WI38 (cell line): Measurements from ENCODE around the gene KRTAP10-12.

ENCODE experiments used
- H3K4me3 ChIP-seq: 2 replicates; pipeline ENCODE4 v1.5.1; 2011; ENCODE audit warnings: low read depth, mild to moderate bottlenecking, control low read depth, low read length
- TF ChIP-seq, protein P1 (sequence below): IDR thresholded peaks from 2 replicates; pipeline ENCODE4 v1.5.1; 2012; ENCODE audit warnings: low read depth, mild to moderate bottlenecking, control low read depth, low read length

KRTAP10-12 gene

GRCh38 chr21:44664691-44665090 is 32.3 kb upstream of the KRTAP10-12 start:
- no peak overlapping the region for H3K4me3 ChIP-seq
- TF ChIP-seq, protein P1, sequence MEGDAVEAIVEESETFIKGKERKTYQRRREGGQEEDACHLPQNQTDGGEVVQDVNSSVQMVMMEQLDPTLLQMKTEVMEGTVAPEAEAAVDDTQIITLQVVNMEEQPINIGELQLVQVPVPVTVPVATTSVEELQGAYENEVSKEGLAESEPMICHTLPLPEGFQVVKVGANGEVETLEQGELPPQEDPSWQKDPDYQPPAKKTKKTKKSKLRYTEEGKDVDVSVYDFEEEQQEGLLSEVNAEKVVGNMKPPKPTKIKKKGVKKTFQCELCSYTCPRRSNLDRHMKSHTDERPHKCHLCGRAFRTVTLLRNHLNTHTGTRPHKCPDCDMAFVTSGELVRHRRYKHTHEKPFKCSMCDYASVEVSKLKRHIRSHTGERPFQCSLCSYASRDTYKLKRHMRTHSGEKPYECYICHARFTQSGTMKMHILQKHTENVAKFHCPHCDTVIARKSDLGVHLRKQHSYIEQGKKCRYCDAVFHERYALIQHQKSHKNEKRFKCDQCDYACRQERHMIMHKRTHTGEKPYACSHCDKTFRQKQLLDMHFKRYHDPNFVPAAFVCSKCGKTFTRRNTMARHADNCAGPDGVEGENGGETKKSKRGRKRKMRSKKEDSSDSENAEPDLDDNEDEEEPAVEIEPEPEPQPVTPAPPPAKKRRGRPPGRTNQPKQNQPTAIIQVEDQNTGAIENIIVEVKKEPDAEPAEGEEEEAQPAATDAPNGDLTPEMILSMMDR, result no peak

GRCh38 chr21:44666401-44667320 is 30.3 kb upstream of the KRTAP10-12 start, which contains the start of gene KRTAP12-2:
TSS of gene KRTAP12-2 (minus strand) at chr21:44666927. CDS start at chr21:44666886, 41 bp downstream.
- TF ChIP-seq, protein P1, result no peak
- H3K4me3 ChIP-seq, result no peak within 1 kb of the TSS

GRCh38 chr21:44667612-44668011 is 29.4 kb upstream of the KRTAP10-12 start:
- no peak overlapping the region for H3K4me3 ChIP-seq
- TF ChIP-seq, protein P1, result no peak

DNA sequence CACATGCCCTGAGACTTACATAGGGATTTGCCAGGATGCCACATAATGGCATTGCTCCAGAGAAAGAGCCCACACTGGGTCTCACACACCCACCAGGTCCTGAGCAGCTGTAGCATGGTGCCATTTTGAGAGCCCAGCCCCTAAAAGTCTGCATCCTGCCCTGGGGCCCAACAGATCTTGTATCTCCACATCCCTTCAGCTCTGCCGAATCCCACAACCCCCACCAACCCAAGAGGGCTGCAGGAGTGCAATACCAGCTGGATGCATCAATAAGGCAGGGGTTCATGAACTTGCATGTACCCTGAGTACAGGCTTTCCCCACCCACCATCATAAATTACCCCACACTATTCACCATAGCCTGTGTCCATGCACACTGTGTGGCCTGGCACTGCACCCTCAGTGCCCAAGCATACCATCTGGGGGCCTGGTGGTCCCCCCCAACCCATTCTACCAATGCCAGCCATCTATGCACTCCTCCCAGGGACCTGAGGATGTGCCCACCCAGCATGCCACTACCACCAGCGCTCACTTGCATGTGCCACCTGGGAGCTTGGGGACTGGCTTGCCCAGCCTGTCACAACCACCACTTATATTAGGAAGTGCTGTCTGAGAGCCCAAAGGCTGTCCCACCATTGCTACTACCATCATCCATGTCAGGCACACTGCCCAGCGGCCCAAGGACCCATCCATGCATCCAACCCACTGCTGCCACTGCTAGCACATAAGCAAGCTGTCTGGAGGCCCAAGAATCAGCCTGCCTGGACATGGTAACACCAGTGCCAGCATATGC is 26.1 kb upstream of the KRTAP10-12 start:
- no peak overlapping the region for H3K4me3 ChIP-seq
- TF ChIP-seq, protein P1, result no peak

DNA sequence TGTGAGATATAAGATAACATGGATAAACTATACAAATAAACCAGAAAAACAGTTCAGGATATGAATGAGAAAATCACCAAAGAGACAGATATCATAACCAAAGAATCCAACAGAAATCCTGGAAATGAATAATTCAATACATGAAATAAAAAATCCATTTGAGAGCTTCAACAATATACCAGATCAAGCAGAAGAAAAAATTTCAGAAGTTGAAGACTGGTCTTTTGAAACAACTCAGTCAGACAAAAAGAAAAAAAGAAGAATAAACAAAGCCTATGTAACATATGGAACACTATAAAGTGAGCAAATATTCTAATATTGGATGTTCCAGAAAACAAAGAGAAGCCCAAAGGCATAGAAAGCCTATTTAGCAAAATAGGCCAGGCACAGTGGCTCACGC is 25.1 kb upstream of the KRTAP10-12 start:
- no peak overlapping the region for H3K4me3 ChIP-seq
- TF ChIP-seq, protein P1, result no peak

DNA sequence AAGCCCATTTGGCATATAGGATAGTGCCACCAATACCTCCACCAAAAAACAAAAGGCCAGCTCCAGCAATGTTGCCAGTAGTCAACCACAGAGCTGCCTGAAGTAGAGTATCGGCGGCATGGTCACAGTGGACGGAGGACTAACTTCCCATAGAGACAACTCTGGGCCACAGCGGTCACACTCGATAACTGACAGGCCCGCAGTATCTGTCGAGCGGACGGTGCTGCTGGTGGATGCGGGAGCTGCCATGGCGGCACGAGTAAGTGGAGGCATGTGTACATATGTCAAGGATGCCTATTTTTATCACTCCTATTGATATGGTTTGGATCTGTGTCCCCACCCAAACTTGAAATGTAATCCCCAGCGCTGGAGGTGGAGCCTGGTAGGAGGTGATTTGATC is 19.1 kb upstream of the KRTAP10-12 start:
- H3K4me3 ChIP-seq, result no peak overlapping the region
- TF ChIP-seq, protein P1, result no peak
